Lower leg skin (tissue), 4 donors: ENCODE results near the gene CMBL. TPM values are rescaled to one million over a fixed set of nuclear protein-coding genes. Genes with fewer than 3 reads are reported as not detected.
"Not testable (repeated sequence)": the region's sequence is repeated elsewhere in the genome, so short reads cannot be mapped to it uniquely, and the experiment has no call there.

Experiments used
- DNase-seq, 2 donors: peaks; one replicate each; pipeline ENCODE4 v3.0.0-alpha.2; 2019; ENCODE audit warnings: low spot score in 2 of 2
- H3K4me3 ChIP-seq: fragments of 200-600 bp; sonication (generic); 2 replicates; pipeline ENCODE4 v1.5.1; 2017; ENCODE audit warnings: mild to moderate bottlenecking, low read depth; ENCODE audit not compliant: poor library complexity, severe bottlenecking
- POLR2A ChIP-seq, 2 donors: fragments of 450-650 bp; IDR thresholded peaks; one replicate each; pipeline ENCODE4 v1.6.1; 2016 to 2017; ENCODE audit warnings: antibody characterized with exemption in 2 of 2, mild to moderate bottlenecking in 1 of 2, moderate library complexity in 1 of 2
- WGBS, 2 donors: methylation state at CpG; one replicate each; pipeline ENCODE4 v1.1.5; 2018; 5-methylcytosine and 5-hydroxymethylcytosine counted together
- intact Hi-C: fragments of 100-400 bp; cut with DNase I; formaldehyde crosslinking; loops from one replicate; pipeline ENCODE4 v1.15.0; 2023; ENCODE audit warnings: low total_unique reads
- total RNA-seq, 4 donors: library from RNA; depleted of rRNA; stranded (reverse); fragments of >200 nt; gene quantifications; one replicate each; pipeline ENCODE4 v1.1.0, GENCODE V29; 2016
- TF ChIP-seq, protein P1 (sequence below), 3 donors: fragments of 450-650 bp; IDR thresholded peaks; one replicate each; pipeline ENCODE4 v1.5.1; 2016; ENCODE audit warnings: antibody characterized with exemption in 3 of 3, mild to moderate bottlenecking in 3 of 3, moderate library complexity in 2 of 3

CMBL gene
- total RNA-seq, 4 donors from 2014 or later = 1.8 to 3.2 (median 2.4) TPM

DNA sequence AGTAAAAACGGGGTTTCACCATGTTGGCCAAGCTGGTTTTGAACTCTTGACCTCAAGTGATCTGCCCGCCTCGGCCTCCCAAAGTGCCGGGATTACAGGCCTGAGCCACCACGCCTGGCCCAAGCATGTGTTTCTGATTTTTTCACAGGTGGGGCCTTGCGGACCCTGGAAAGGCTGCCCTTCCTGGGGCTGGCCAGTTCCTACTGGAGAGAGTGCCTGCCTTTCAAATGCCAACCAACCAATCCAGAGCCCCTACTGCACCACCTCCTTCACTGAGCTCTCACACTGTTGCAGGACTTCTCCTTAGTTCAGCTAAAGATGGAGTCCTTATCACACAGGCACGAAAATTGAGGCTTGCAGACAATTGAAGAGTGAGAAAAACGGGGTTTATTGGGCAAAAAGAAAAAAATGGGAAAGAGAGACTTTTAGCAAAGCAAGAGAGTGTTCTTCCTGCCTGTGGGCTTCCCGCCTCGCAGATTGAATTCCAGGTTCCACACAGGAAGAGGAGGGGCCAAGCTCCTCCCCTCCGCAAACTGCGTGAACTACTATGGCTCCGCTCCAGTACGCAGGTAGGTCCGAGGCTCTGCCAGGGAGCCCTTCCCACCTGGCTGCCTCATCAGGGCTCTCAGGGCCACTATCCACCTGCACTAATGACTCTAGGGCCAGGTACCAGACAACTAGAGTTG is 8.3 kb upstream of the CMBL start:
- TF ChIP-seq POLR2A (IDR thresholded peaks at IDR 0.05) = no peak
- TF ChIP-seq, protein P1, sequence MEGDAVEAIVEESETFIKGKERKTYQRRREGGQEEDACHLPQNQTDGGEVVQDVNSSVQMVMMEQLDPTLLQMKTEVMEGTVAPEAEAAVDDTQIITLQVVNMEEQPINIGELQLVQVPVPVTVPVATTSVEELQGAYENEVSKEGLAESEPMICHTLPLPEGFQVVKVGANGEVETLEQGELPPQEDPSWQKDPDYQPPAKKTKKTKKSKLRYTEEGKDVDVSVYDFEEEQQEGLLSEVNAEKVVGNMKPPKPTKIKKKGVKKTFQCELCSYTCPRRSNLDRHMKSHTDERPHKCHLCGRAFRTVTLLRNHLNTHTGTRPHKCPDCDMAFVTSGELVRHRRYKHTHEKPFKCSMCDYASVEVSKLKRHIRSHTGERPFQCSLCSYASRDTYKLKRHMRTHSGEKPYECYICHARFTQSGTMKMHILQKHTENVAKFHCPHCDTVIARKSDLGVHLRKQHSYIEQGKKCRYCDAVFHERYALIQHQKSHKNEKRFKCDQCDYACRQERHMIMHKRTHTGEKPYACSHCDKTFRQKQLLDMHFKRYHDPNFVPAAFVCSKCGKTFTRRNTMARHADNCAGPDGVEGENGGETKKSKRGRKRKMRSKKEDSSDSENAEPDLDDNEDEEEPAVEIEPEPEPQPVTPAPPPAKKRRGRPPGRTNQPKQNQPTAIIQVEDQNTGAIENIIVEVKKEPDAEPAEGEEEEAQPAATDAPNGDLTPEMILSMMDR (IDR thresholded peaks at IDR 0.05) = no peak
- 89 to 91% methylated on average over 15 of the region's 15 CpGs for WGBS, 2 donors
- no peak overlapping the region for H3K4me3 ChIP-seq
- no peak for DNase-seq
- intact Hi-C loops = no loop called here

DNA sequence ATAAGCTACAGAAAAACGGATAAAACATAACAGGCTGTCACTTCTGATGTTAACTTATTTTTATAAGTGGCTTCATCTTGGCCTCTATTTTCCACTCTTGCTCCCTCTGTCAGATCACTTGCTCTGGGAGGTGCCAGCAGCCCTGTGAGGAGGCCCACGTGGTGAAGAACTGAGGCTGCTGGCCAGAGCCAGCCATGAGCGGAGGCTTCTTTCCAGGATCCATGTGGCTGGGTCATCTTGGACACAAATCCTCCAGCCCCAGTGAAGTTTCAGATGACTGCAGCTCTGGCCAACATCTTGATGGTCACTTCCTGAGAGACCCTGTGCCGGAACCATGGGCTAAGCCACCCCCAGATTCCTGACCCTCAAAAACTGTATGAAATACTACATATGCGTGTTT is 7.5 kb upstream of the CMBL start:
- 71 to 72% methylated on average over 5 of the region's 5 CpGs for WGBS, 2 donors
- no peak for TF ChIP-seq POLR2A (IDR thresholded peaks at IDR 0.05)
- TF ChIP-seq, protein P1 (IDR thresholded peaks at IDR 0.05) = no peak
- DNase-seq = no peak

DNA sequence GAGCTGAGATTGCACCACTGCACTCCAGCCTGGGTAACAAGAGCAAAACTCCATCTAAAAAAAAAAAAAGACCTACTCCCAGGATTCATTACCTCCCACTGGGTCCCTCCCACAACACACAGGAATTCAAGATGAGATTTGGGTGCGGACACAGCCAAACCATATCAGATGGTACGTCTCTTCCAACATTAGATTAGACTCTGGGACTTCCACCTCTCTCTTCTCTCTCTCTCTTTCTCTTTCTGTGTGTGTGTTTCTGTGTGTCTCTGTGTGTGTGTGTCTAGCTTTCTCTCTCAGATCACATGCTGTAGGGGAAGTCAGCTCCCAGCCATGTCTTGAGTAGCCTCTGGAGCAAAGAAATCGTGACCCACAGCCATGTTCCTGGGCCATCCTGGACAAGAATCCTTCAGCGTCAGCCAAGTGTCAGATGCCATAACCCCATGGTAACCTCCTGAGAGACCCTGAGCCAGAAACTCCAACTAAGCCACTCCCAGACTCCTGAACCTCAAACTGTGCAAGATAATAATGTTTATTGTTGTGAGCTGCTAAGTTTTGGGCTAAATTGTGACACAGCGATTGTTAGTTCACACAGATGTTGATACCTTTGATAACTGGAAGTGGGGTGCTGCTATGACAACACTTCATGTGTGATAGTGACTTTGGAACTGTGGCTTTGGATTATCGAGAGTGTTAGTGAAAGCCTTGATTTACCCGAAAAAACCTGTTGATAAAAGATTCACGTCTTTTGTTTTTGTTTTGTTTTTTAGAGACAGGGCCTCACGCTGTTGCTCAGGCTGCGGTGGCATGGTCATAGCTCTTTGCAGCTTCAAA is 4.1 kb upstream of the CMBL start:
- intact Hi-C loops = no loop called here
- H3K4me3 ChIP-seq = no peak overlapping the region
- no peak for DNase-seq
- 83 to 84% methylated on average over 10 of the region's 10 CpGs for WGBS, 2 donors
- TF ChIP-seq, protein P1 (IDR thresholded peaks at IDR 0.05) = no peak
- TF ChIP-seq POLR2A (IDR thresholded peaks at IDR 0.05) = no peak

More for the DNA sequence above, 7.5 kb upstream of the CMBL start:
- H3K4me3 ChIP-seq = no peak overlapping the region
- intact Hi-C loops = no loop called here

DNA sequence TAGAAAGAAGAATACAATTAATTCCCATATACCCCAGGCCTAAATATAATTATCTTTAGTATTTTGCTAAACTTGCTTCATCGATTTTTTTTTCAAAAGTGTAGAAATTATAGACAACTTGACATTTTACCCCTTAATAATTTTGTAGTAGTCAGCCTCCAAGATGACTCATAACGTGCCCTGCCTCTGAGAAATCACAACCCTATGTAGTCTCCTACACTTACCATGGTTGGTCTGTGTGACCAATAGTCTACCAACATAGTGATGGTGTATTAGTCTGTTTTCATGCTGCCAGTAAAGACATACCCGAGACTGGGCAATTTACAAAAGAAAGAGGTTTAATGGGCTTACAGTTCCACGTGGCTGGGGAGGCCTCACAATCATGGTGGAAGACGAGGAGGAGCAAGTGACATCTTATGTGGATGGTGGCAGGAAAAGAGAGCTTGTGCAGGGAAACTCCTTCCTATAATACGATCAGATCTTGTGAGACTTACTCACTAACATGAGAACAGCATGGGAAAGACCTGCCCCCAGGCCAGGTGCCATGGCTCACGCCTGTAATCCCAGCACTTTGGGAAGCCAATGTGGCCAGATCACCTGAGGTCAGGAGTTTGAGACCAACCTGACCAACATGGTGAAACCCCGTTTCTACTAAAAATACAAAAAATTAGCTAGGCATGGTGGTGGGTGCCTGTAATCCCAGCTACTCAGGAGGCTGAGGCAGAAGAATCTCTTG is 3.3 kb upstream of the CMBL start:
- DNase-seq, intact Hi-C loops, H3K4me3 ChIP-seq: not testable (repeated sequence)
- WGBS, 2 donors = 75 to 84% methylated on average over 8 of the region's 8 CpGs

DNA sequence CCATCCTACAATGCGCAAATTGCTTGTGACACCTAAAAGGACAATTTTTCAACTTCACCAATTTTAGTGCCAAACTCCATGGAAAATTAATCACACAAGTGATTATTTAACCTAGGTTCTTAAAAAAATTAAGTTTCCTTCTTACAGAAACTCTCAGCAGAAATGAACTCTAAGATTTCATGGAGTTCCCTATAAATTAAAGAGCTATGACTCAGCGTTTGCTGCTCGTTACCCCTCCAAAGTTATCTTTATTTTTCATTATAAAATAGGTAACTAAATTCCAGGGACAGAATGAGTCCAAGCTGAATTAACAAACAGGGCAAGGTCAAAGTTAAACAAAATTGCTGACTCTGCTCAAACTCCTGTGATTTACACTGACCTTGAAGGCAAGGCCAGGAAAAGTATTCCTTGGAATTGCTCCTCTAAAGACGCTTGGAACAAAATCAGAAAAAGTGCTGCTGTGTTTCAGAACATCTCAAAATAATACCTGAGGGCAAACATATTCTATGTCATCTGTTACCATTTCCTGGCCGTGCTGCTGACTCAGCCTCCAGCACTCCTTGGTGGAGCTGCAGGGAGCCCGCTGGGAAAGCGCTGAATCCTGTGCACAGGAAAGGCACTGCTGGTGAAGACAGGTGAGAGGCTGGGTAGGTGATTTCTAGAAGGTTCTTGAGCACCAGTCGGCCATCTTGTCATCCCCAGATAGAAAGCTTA is 2.5 kb upstream of the CMBL start:
- intact Hi-C loops = no loop called here
- WGBS, 2 donors = 57 to 62% methylated on average over 8 of the region's 8 CpGs
- TF ChIP-seq POLR2A (IDR thresholded peaks at IDR 0.05) = no peak
- TF ChIP-seq, protein P1 (IDR thresholded peaks at IDR 0.05) = no peak

More for the DNA sequence above, 2.5 kb upstream of the CMBL start:
- DNase-seq = no peak
- H3K4me3 ChIP-seq = no peak overlapping the region
